GM12801 (cell line): Measurements from ENCODE around the gene C10orf71.

Experiments
- TF ChIP-seq, protein P1 (sequence below): IDR thresholded peaks from one replicate; pipeline ENCODE4 v1.5.1; 2011; ENCODE audit warnings: control low read depth; ENCODE audit not compliant: insufficient read length; ENCODE audit errors: extremely low read depth

Gene C10orf71

DNA sequence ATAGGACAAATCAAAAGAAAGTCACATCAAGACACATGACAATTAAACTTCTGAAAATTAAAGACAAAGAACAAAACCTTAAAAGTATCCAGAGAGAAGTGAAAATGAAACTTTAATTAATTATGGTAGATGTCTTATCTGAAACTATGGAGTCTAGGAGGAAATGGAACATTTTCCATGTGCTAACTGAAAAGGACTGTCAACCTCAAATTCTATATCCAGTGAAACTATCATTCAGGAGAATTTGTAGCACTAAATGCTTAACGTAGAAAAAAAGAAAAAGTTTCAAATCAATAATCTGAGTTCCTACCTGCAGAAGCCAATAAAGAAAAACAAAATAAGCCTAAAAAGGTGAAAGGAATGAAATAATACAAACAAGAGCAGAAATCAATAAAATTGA lies 33.1 kb upstream of the C10orf71 start:
- TF ChIP-seq, protein P1, sequence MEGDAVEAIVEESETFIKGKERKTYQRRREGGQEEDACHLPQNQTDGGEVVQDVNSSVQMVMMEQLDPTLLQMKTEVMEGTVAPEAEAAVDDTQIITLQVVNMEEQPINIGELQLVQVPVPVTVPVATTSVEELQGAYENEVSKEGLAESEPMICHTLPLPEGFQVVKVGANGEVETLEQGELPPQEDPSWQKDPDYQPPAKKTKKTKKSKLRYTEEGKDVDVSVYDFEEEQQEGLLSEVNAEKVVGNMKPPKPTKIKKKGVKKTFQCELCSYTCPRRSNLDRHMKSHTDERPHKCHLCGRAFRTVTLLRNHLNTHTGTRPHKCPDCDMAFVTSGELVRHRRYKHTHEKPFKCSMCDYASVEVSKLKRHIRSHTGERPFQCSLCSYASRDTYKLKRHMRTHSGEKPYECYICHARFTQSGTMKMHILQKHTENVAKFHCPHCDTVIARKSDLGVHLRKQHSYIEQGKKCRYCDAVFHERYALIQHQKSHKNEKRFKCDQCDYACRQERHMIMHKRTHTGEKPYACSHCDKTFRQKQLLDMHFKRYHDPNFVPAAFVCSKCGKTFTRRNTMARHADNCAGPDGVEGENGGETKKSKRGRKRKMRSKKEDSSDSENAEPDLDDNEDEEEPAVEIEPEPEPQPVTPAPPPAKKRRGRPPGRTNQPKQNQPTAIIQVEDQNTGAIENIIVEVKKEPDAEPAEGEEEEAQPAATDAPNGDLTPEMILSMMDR, result no peak

- TF ChIP-seq, protein P1, result no peak
These were observed 30.8 kb upstream of the C10orf71 start for GRCh38 chr10:49268185-49268584.

DNA sequence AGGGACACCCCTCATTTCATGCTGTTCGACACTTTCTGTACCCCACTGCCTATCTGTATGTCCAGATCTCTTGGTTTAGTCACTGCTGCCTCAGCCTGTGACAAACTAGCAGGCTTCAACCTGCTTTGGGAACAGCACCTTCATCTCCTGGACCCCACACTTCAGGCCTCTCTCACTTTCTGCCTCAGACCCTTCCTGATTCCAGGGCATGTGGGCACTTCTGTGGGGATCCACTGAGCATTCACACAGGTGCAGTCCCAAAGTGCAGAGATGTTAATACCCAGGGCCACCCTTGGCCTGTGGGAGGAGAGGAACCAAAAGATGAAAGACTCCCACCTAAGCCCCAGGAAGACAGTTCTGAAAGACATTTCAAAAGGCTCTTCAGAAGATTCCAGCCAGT lies 29.4 kb upstream of the C10orf71 start:
- TF ChIP-seq, protein P1, result no peak

DNA sequence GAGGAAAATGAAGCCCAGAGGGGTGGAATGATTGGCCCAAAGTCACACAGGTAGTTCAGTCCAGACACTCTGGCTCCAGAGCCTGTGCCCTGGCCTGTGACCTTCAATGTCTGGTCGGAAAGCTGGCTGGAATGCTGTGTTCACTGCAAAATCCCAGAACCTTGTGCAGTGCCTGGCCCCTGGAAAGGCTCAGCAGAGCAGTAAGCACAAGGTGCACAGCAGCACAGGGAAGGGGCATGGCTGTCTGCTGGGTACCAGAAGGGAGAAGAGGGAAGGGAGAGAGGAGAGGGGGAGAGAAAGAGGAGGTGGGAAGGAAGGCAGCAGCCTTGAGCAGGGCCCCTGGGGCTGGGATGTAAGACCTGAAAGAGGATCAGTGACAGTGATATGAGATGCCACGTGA lies 28.4 kb upstream of the C10orf71 start:
- TF ChIP-seq, protein P1, result no peak

- TF ChIP-seq, protein P1, result no peak
These were observed 27.6 kb upstream of the C10orf71 start for GRCh38 chr10:49271346-49271745.

DNA sequence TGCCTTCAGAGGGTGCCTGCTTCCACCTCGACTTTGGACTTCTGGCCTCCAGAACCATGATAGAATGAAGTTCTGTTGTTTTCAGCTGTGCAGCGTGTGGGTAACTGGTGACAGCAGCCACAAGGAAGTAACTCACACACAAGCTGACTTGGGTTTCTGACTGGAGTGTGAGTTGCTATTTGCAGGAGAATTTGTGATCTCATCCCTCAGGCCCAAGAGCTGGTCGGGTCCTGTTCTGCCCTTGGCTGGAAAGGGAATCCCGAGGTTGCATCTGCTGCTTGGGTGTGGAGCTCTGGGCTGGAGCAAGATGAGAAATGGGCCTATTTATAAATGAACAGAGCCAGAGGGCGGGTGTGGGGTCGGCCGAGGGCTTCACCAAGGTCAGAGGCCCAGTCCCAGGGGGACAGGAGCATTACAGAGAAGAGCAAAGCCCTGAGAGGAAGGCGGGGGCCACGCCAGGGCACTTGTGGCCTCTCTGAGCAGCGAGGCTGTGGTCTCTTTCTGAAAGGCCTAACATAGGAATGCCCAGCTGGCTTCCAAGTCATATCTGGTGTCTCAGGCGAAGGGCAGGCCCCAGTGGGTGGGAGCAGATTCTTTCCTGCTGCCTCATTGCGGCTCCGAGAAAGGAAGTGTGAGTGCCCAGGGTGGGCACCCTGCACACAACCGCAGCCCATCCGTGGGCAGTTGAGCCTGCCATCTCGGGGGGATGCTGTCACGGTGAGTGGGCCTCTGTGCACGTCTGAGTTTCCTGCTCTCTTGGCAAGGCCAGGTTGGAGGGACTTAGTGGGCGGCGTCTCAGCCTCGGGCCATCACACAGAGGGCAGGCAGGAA lies 26.5 kb upstream of the C10orf71 start:
- TF ChIP-seq, protein P1, result no peak

DNA sequence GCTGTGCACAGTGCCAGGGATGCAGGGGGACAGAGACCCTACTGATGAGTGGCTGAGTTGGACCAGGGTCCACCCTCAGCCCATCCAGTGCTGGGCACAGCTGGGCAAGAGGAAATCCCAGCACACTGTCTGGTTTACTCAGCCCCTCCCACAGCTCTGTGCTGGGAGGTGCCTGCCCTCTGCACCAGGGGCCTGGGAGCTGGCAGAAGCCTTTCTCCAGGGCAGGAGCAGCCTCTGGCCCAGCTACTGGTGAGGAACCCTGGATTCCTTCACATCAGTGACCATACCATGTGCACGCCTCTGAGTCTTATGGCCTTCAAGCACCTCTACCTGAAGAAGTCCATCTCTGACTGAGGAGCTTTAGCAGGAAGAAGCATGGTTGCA lies 25.9 kb upstream of the C10orf71 start:
- TF ChIP-seq, protein P1, result no peak
